HepG2 (cell line): ENCODE data around the gene TSNAXIP1. TPM values are rescaled to one million over a fixed set of nuclear protein-coding genes. Genes with fewer than 3 reads are reported as not detected.

ENCODE experiments used
- ATF5 ChIP-seq: sonication (generic); formaldehyde crosslinking; IDR thresholded peaks from 2 replicates; pipeline ENCODE4 v1.4.0; 2020; ENCODE audit warnings: mild to moderate bottlenecking, low read depth, missing genetic modification reagents
- CCDC6 ChIP-seq: sonication (generic); formaldehyde crosslinking; IDR thresholded peaks from 2 replicates; pipeline ENCODE4 v1.8.1; 2022; ENCODE audit warnings: mild to moderate bottlenecking, missing genetic modification reagents, moderate library complexity
- GATA4 ChIP-seq: sonication (generic); IDR thresholded peaks from 2 replicates; pipeline ENCODE4 v1.6.1; 2016; ENCODE audit warnings: antibody characterized with exemption, low read depth, borderline replicate concordance
- HINFP ChIP-seq: sonication (generic); formaldehyde crosslinking; IDR thresholded peaks from 2 replicates; pipeline ENCODE4 v1.4.0; 2020; ENCODE audit warnings: low read depth, mild to moderate bottlenecking, missing genetic modification reagents
- MYNN ChIP-seq: sonication (generic); formaldehyde crosslinking; IDR thresholded peaks from 2 replicates; pipeline ENCODE4 v1.4.0; 2020; ENCODE audit warnings: mild to moderate bottlenecking, low read depth, missing genetic modification reagents
- NCOA1 ChIP-seq: sonication (generic); formaldehyde crosslinking; IDR thresholded peaks from 2 replicates; pipeline ENCODE4 v1.9.0; 2021; ENCODE audit warnings: missing genetic modification reagents
- NR2C2 ChIP-seq: sonication (generic); formaldehyde crosslinking; IDR thresholded peaks from 2 replicates; pipeline ENCODE4 v1.4.0; 2020; ENCODE audit warnings: missing genetic modification reagents, mild to moderate bottlenecking, moderate library complexity, borderline replicate concordance
- PAWR ChIP-seq: sonication (generic); formaldehyde crosslinking; IDR thresholded peaks from 2 replicates; pipeline ENCODE4 v1.4.0; 2020; ENCODE audit warnings: missing genetic modification reagents, mild to moderate bottlenecking, borderline replicate concordance
- POLR2AphosphoS5 ChIP-seq: IDR thresholded peaks from 2 replicates; pipeline ENCODE4 v1.6.1; 2012; ENCODE audit warnings: low read depth, low read length
- RBAK ChIP-seq: sonication (generic); formaldehyde crosslinking; IDR thresholded peaks from 2 replicates; pipeline ENCODE4 v1.5.1; 2020; ENCODE audit warnings: mild to moderate bottlenecking, missing genetic modification reagents
- SIN3B ChIP-seq: fragments of 150-350 bp; IDR thresholded peaks from 2 replicates; pipeline ENCODE4 v1.6.1; 2014; ENCODE audit warnings: low read length
- SNAPC5 ChIP-seq: sonication (generic); formaldehyde crosslinking; IDR thresholded peaks from 2 replicates; pipeline ENCODE4 v1.8.1; 2023; ENCODE audit warnings: mild to moderate bottlenecking, missing genetic modification reagents, borderline replicate concordance
- TGIF2 ChIP-seq: IDR thresholded peaks from 2 replicates; pipeline ENCODE4 v1.6.1; 2016; ENCODE audit warnings: control low read depth, missing compliant biosample characterization
- ZHX1 ChIP-seq: sonication (generic); formaldehyde crosslinking; IDR thresholded peaks from 2 replicates; pipeline ENCODE4 v1.8.1; 2022; ENCODE audit warnings: low read depth, mild to moderate bottlenecking, missing genetic modification reagents
- ZNF24 ChIP-seq: fragments of 450-650 bp; IDR thresholded peaks from 2 replicates; pipeline ENCODE4 v1.6.1; 2017; ENCODE audit warnings: antibody characterized with exemption, mild to moderate bottlenecking
- ZNF256 ChIP-seq: sonication (generic); formaldehyde crosslinking; conservative IDR thresholded peaks from 2 replicates; pipeline ENCODE4 v1.4.0; 2020; ENCODE audit warnings: missing genetic modification reagents
- ZNF614 ChIP-seq: IDR thresholded peaks from 2 replicates; pipeline ENCODE4 v1.6.1; 2018; ENCODE audit warnings: missing biosample characterization, missing genetic modification reagents, inconsistent platforms, borderline replicate concordance
- polyA plus RNA-seq, 8 experiments: library from polyadenylated mRNA; depleted of rRNA in 3 of 8; stranded (reverse) in 7 of 8; unstranded in 1 of 8; fragments of >200 nt; fragmentation: Illumina TruSeq in 4 of 8; extraction: Trizol in 4 of 8; gene quantifications; 2 replicates each; pipeline versions ENCODE4 v1.2.1 to v1.2.3, GENCODE V29; 2011 to 2016; ENCODE audit warnings: low read depth in 4 of 8, missing spikeins in 1 of 8, mixed read lengths in 1 of 8; ENCODE audit not compliant: insufficient read depth in 1 of 8
- total RNA-seq, 5 experiments: library from RNA; depleted of rRNA; stranded (reverse); fragments of >200 nt; fragmentation: Illumina TruSeq; extraction: Trizol; gene quantifications; 2 replicates each; pipeline ENCODE4 v1.2.3, GENCODE V29; 2016; ENCODE audit warnings: low read depth in 1 of 5
- TF ChIP-seq, protein P1 (sequence below): sonication (generic); formaldehyde crosslinking; IDR thresholded peaks from 2 replicates; pipeline ENCODE4 v1.4.0; 2020; ENCODE audit warnings: mild to moderate bottlenecking, missing genetic modification reagents, borderline replicate concordance

TSNAXIP1 gene
- total and polyA plus RNA-seq, 2 of the 13 experiments (the other 11 are each of a cell fraction or from before 2014, with no cell fraction given): 0.37 to 0.86 TPM

- TF ChIP-seq HINFP (CRISPR knock-in tag): no peak
- no peak for TF ChIP-seq ATF5 (CRISPR knock-in tag)
- no peak for TF ChIP-seq PAWR
- TF ChIP-seq NR2C2 (CRISPR knock-in tag): no peak
- TF ChIP-seq ZHX1 (CRISPR knock-in tag): no peak
- TF ChIP-seq NCOA1: no peak
- no peak for TF ChIP-seq CCDC6 (CRISPR knock-in tag)
- TF ChIP-seq SIN3B: no peak
- TF ChIP-seq MYNN: no peak
- TF ChIP-seq GATA4: no peak
- peak; percentile 56; the same call in 1 of the 2 replicates for TF ChIP-seq ZNF614 (CRISPR knock-in tag)
- TF ChIP-seq RBAK (CRISPR knock-in tag): no peak
- TF ChIP-seq, protein P1, sequence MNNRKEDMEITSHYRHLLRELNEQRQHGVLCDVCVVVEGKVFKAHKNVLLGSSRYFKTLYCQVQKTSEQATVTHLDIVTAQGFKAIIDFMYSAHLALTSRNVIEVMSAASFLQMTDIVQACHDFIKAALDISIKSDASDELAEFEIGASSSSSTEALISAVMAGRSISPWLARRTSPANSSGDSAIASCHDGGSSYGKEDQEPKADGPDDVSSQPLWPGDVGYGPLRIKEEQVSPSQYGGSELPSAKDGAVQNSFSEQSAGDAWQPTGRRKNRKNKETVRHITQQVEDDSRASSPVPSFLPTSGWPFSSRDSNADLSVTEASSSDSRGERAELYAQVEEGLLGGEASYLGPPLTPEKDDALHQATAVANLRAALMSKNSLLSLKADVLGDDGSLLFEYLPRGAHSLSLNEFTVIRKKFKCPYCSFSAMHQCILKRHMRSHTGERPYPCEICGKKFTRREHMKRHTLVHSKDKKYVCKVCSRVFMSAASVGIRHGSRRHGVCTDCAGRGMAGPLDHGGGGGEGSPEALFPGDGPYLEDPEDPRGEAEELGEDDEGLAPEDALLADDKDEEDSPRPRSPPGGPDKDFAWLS: no peak
- TF ChIP-seq SNAPC5: no peak
- TF ChIP-seq TGIF2 (CRISPR knock-in tag): no peak
- no peak for TF ChIP-seq POLR2AphosphoS5
- no peak for TF ChIP-seq ZNF24
- TF ChIP-seq ZNF256 (CRISPR knock-in tag): no peak; the same call in 1 of the 2 replicates
These were observed 816 bp upstream of the TSNAXIP1 start (continued) for GRCh38 chr16:67805718-67806427.
